GM18867 (cell line): ENCODE measurements around the gene STAU1.
"Not testable (repeated sequence)": the region's sequence is repeated elsewhere in the genome, so short reads cannot be mapped to it uniquely, and the experiment has no call there.

Experiments
- ATAC-seq: cut with Tn5 transposase; IDR thresholded peaks from one replicate; pipeline ENCODE4 v1.9.1; 2021; ENCODE audit warnings: mild to moderate bottlenecking, moderate library complexity; ENCODE audit not compliant: unreplicated experiment

Gene STAU1

GRCh38 chr20:49133571-49133970, 54.6 kb downstream of the STAU1 start:
- no peak for ATAC-seq

- ATAC-seq, result no peak
Observed at GRCh38 chr20:49132995-49133478, 55.1 kb downstream of the STAU1 start.

DNA sequence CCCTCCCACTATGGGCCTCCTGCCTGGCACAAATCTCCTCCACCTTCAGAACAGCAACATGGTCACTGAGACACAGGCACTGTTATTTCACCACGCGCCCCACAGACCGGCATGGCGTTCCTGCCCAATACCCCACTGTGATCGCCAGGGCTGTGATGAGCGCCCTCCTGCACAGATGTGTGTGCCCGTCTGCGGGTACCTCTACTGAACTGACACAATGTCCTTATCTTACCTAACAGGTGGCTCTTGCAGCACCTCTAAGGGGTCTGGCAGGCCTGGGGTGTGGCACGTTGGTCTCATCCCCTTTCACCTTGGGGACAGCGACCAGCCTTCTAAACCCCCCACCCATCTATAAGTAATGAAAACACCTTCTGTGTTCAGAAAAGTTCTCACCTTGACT, 64.2 kb downstream of the STAU1 start:
- ATAC-seq, result no peak

DNA sequence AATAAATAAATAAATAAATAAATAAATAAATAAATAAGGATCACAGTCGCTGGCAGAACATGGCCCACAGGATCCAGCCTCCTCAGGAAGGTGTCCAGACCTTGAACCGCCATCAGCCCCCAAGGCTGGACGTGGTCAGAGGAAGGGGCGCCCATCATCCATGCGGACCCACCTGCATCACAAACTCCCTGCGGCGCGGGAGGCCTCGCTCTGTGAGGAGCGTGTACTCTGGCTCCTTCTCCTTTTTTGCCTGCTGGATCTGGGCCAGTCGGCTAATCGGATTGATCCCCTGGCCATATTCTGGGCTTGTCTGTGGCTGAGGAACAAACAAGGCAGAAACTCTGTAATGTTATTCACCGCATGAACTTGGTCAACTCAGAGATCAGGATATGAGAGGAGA, 65.2 kb downstream of the STAU1 start:
- no peak for ATAC-seq

GRCh38 chr20:49119988-49120387, 68.1 kb downstream of the STAU1 start:
- ATAC-seq, result no peak

DNA sequence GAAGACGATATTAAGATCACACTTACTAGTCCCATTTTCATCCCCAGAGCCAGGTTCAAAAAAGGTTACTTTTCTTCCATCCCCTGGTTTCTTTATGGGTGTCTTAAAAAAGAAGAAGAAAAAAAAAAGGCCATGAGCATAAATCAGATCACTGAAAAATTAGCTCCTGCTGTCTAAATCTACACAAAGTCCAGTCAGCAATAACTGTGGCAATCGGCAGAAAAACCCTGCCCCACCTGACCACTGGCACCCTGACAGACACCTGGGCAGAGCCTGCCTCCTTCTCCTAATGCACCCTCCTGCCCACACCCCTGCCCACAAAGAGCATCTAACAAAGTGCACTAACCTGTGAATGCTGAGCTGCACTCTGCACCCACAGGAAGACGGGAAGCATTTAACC, 69.8 kb downstream of the STAU1 start:
- no peak for ATAC-seq

- no peak for ATAC-seq
Observed at GRCh38 chr20:49115564-49115963, 72.6 kb downstream of the STAU1 start.

DNA sequence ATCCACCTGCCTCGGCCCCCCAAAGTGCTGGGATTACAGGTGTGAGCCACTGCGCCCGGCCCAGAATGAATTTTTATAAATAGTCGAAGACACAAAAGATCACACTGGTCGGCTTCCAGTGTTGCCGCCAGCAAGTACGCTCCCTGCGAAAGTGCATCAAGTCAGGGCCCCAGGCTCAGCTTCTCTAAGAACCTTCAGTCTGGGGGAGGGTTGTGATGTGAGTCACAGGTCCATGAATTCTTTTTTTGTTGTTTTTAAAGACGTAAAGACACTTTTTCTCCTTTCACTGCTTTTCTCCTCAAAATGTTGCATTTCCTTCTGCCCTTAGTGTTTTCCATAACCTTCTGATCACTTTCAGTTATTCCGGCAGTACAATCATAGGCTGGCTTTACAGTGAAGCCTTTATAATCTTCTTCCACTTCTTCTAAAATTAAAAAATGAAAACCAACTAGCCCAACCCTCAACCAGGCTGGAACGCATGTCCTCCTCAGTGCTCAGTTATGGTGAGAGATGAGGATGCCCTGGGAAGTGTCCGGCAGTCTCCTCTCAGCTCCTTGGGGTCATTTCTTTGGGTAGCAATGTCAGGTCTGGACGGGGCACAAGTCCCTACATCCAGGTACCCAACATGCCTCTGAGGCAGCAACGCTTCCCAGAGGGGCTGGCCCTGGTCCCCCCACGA, 75.4 kb downstream of the STAU1 start:
- ATAC-seq, result no peak

DNA sequence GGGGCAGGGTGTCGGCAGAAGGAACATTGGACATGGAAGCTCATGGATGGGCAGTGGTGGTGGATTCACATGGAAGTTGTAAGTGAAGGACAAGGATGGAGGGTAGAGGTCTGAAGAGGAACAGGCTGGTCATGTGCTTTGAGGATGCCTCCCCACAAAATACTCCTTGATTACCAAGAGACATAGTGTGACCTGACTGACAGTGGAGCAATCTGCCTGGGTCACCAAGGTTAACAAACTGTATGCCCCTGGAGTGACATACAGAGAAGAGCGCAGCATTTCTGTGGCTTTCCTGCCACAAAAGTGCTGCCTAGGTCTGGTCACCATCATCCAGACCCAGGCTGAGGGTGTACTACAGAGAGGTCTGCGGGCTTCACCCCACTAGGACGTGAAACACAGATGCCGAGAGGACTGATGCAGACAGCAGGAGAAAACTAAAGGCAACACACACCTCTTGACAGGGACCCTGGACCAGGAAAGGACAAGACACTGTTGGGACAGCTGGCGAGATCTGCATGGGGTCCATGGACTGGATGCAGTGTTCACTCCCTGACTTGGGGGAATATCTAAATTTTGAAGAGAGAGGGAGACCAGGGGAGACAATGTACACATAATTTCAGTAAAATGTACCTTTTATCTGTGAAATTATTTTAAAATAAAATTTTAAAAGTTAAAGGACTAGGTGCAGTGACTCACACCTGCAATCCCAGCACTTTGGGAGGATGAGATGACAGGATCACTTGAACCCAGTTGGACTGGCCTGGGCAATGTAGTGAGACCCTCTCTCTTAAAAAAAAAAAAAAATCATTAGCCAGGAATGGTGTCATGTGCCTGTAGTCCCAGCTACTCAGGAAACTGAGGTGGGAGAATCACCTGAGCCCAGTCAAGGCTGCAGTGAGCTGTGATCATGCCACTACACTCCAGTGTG, 77.1 kb downstream of the STAU1 start:
- no peak for ATAC-seq

DNA sequence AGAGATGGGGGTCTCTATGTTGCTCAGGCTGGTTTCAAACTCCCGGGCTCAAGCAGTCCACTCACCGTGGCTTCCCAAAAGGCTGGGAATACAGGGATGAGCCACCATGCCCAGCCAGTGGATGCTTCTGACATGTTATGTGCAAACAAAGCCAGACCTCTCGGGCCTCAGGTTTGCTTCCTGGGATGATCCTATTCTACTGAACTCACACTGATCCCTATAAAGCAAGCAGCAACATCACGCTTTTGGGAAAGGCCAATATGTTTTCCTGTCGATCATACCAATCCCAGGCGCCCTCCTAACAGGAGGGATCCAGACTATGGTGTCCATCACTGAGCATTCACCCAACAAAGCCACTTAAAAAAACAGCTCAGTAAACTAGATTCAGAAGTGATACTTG, 81.8 kb downstream of the STAU1 start:
- ATAC-seq, result no peak

- not testable (repeated sequence) for ATAC-seq
Observed at GRCh38 chr20:49104979-49105547, 83.1 kb downstream of the STAU1 start.

DNA sequence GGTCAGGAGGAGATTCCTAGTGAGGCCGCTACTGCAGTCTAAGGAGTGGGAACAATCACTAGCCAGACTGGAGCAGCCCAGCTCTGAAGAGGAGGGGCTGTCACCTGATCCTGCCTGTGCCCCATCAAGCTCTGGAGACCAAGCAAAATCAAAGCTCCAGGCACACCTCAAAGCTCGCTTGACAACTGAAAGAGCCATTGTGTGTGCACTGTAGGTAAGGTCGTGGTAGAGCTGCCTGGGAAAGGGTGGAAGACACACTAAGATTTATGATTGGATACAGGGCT, 83.8 kb downstream of the STAU1 start:
- ATAC-seq, result no peak

GRCh38 chr20:49103647-49104364, 84.3 kb downstream of the STAU1 start:
- no peak for ATAC-seq

DNA sequence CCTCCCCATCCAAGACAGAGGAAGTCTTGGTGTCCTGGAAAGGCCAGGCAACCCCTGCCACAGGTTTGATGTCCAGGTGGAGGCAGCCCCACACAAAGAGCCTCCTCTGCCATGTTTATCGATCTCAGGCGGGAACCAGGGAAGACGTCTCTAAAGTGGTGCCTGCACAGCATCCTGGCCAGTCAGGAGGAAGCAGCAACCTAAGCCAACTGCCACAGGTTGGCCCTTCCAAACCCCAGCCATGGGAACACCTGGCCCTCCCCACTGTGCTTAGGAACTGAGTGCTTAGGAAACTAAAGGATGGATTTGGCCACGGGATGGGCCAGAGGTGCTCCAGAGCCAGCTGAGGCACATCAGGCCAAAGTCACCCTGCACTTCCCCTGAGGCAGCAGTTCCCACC, 85.1 kb downstream of the STAU1 start:
- no peak for ATAC-seq

GRCh38 chr20:49100972-49101371, 87.2 kb downstream of the STAU1 start:
- ATAC-seq, result no peak

GRCh38 chr20:49100292-49100691, 87.8 kb downstream of the STAU1 start:
- not testable (repeated sequence) for ATAC-seq

GRCh38 chr20:49099011-49099410, 89.1 kb downstream of the STAU1 start:
- ATAC-seq, result no peak

DNA sequence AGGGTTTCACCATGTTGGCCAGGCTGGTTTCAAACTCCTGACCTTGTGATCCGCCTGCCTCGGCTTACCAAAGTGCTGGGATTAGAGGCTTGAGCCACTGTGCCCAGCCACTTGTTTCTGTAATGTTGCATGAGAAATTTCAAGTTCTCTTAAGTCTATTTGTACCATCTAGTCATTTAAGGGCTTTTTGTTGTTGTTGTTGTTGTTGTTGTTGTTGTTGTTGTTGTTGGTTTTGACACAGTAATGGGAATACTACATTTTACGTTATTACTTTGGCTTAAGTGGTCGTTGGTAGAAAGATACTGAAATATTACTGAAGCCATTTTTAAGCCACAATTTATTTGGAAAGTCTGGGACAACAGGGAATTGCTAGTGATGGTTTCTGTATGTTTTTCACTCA, 90.0 kb downstream of the STAU1 start:
- no peak for ATAC-seq

DNA sequence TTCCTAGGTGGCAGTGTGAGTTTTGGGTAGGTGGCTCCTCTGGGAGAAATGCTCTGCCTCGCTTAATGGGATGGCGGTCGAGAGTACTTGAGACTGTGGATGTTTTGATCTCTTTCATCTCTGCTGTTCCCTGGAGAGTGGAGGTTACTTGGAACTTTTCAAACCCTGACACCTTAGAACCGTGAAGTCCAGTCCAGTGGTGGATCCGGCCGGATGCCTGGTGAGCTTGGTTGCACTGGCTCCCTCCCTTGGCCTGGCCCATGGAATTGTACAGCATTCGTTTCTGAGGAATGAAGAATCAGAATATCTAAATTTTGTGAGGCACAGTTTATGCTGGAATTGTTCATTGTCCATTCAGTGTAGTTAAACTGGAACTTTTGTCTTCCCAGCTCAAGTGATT, 91.0 kb downstream of the STAU1 start:
- no peak for ATAC-seq

GRCh38 chr20:49096203-49096730, 91.9 kb downstream of the STAU1 start:
- ATAC-seq, result no peak

DNA sequence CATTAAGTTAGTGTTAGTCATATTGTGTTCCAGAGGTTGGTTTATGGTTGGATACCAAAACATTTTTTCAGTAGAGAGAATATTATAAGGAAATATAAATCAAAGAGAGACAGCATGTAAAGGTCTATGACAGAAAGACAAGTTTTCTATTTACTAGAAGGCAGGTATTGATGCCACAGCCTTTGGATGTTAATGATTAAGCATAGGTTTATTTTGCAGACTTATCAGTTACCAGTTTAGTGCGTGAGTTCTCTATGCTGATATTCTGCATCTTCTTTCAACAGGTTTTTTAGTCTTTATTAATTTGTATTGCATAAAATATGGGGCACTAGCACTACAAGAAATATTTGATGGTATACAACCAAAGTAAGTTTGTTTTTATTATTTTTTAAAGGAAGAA, 96.4 kb downstream of the STAU1 start:
- no peak for ATAC-seq
